NCI-H345 treated with DMSO at 0.1 percent for 48 hours (cell line): ENCODE results near the gene PGBD5.

ENCODE experiments used
- DNase-seq: peaks from one replicate; lab custom pipeline; 2025; ENCODE audit not compliant: unreplicated experiment; lab: John Stamatoyannopoulos, UW

Gene PGBD5

DNA sequence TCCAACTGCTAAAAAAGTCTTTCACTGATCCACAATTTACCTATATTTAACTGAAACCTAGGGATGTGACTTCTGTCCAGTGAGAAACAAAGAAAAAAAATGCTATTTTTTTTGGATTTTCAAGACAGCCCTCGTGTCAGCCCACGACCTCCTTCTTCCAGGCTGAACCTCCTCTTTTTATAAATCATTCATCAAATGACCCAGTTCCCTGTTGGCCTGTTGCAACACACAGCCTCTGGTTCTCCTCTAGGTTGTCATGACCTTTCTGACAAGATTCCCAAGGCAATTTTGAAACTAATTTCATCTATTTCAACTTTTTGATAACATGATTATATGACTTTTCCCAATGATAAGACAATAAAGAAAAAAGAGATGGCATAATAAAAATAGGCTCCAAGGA lies 74.6 kb downstream of the PGBD5 start:
- no peak for DNase-seq

DNA sequence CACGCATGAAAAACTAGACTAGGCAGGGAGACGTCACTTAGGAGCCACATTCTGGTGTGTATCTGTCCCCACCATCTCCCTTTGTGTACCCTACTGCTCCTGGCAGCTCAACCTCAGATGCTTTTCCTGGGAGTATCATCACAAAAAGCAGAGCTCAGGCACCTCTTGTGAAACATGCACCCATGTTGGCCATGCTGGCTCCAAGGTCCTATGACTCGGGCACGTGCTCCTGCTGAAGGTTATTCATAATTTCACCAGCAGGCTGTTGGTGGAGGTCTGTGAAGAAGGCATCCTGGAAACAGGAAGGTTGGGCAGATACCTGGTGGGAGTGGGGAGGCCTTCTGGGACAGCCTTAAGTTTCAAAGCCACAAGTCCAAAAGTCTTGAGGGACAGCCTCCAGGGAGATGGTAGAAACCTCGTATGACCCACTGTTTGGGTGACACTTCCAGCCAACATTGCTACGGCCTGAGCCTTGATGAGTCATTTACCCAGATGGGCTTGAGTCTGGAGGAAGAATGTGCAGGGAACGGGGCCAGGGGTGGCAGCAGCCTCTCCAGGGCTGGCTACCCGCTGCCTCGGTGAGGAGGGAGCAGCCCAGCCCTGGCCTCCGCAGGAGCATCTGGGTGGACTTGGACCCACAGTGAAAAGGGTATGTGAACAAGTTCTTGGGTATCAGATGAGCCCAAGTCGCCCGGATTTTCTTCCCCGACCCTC lies 75.8 kb downstream of the PGBD5 start:
- no peak for DNase-seq

DNA sequence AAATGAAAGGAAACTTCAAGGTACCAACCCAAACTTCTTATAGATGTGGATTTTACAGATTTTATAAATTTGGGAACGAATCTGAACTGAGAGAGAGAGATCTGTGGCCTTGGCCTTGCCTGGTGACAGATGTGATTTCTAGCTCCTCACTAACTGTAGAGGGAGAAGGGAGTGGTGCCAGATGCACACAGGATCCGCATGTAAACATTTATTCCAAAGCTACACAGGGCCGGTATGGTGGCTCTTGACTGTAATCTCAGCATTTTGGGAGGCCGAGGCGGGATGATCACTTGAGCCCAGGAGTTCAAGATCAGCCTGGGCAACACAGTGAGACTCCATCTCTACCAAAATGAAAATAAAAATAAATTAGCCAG lies 77.1 kb downstream of the PGBD5 start:
- no peak for DNase-seq

DNA sequence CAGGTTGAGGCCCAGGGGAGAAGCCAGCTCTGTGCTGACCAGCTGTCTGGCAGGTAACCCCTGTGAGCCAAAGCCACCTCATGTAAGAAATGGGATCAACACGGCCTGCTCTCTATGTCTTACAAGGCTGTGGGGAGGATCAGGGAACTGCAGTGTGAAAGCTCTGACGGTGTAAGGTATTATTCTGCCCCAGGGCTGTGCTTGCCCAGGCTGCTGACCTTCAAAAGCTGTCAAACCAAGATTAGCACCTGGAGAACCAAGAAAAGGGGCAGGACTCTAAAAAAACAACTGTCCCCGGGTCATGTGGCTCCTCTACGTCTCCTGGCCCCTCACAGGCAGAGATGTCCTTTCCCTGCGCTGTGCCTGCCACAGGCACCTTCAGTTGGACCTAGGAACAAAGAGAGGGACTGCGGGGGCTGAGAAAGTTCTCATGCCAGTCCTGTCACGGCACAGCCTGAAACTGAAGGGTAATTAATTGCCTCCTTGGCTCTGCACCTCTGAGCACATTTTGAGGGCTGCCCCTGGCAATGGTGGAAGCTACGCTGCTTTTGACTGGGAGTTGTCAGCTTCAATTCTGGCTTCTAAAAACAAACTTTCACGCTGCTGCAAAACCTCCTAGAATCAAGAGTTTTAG lies 77.6 kb downstream of the PGBD5 start:
- DNase-seq: no peak

DNA sequence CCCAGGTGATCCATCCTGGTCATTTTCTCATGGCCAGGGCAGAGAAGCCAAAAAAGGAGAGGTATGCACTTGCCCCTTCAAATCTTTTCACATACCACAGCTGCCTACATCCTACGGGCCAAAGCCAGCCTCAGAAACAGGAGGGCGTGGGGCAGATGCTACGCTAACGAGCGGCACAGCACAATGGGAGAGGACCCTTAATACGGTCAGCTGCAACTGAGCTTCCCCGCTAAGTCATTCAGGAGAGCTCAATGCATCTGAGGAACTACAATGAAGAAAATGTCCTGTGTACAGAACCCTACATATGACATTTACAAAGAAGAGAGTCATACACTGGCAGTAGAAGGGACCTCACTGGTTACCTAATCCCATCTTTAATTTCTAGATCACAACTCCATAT lies 78.2 kb downstream of the PGBD5 start:
- no peak for DNase-seq

DNA sequence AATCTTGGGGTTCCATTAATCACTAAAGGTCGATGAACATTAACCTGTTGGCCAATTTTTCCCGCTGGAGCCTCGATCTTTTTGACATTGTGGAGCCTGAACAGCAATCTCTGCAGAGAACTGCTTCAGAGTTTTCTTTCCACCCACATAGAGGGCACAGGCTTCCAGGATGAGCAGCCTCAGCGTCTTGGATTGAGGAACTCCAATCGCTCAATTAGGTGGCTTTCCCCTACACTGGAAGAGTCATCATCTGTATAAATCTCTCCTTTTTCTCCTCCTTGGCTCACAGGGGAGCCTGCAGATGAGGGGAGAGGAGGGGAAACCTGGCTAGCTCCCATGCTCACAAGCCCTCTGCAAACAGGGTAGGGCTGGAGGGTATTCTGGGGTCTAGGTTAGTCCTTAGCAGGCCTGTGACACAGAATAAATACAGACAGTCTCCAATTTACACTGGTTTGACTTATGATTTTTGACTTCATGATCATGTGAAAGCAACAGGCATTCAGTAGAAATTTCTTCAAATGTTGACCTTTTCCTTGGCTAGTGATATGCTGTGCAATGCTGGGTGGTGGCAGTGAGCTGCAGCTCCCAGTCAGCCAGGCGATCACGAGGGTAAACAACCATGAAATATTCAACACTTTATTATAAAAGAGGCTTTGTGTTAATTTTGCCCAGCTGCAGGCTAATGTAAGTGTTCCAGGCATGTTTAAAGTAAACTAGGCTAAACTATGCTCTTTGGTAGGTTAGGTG lies 80.8 kb downstream of the PGBD5 start:
- no peak for DNase-seq

DNA sequence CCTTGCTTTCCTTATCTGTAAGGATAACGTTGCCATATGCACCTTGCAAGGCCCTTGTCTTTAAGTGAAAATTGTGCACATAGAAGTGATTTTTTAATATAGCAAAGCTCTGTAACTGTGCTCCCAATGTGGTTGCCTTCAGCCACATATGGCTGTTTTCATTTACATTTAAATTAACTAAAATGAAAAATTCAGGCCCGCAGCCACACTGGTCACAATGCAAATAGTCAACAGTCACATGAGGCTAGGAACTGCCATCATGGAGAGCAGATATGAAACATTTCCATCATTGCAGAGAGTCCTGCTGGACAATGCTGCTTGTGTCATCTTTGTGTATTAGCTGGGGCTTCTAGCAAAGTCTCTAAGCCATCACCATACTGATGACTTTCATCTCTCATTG lies 83.4 kb downstream of the PGBD5 start:
- DNase-seq: no peak

DNA sequence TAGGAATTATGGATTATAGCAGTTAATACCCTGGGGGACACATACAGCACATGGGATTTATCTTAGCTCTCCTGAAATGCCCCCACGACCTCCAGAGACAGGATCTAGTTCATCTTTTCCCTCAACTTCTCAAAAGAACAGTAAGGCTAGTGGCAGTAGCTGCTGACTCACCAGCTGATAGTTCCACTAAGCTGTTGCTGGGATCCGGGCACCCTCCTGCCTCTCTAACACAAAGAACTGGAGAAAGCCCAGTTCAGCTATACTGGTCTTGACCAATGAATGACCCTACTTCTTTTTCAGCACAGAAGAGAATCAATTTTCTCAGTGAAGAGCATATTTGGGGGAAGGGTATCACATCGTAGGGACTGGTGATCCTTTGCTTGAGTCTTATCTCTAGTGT lies 84.1 kb downstream of the PGBD5 start:
- DNase-seq: no peak

DNA sequence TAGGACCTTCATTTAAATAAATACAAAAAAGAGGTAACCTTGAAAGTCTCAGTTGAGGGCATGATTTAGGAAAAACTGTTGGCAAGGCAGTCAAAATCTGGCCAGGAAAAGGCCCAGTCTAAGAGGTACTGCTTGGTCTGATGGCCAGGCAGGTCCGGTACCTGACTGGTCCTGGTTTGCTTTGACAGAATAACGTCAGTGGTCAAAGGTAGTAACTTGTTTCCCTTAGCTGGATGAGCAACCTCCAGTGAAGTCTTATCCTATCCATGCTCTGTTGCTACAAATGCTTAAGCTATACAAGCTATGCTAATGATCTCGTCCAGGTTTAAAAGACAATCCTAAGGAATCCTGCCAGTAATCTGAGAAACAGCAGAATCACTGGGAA lies 85.0 kb downstream of the PGBD5 start:
- DNase-seq: no peak

DNA sequence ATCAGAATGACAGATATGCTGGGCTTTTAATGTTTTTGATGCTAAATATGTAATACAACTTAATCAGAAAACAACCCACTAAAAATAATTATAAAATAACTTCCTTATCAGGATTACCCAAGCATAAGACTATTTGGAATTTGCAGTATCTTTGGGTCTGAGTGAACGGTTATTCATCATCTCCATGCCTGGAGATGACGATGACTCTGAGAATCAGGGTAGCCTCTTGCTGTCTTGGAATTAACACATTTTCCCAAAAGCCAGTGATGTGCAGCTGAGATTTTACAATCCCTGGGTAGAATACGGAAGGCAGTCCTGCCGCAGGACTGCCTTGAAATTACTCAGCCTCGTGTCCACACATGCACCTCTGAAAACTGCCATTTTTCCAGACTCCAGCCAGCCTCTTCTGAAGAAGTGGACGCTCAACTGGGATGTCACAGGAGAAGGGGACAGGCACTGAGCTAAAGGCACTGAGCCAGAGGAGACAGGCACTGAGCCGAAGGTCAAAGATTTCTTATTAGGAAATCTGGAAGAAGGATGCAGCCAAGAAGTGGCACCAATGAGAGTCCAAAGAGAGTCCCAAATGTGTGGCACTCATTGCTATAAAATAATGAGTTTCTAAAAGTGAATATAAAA lies 85.5 kb downstream of the PGBD5 start:
- DNase-seq: no peak

DNA sequence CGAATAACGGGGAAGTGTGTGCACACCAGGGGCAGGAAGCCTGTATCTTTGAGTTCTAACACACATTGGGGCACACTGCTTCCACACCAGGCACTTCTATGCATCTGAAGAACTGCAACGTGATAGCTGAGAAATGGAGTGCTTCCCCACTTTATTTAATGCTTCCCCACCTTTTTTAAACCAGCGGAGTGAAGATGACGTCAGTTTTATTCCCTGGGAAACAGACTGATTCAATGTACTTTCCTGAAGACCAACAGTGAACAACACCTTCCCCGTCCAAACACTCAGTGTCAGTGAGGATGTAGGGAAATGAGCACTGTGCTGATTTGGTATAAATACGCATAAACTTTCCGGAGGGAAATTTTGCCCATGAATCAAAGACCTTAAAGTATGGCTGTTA lies 87.1 kb downstream of the PGBD5 start:
- DNase-seq: no peak

DNA sequence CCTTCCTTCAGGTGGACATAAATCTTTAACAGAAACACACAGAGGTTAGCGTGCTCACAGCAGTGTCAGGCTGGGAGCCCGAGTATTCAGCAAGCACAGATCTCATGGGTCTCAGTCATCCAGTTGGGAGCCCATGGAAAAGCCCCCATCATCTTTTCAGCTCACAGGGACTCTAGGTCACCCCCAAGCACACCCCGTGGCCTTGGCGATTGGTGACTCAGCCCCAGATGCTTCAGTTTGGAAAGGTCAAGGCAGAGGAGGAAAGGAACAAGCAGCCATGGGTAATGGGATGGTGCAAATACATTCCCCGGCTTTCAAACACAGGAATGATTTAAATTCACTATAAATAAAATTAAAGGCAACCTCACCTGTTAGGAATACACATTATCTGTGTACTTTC lies 88.9 kb downstream of the PGBD5 start:
- no peak for DNase-seq

DNA sequence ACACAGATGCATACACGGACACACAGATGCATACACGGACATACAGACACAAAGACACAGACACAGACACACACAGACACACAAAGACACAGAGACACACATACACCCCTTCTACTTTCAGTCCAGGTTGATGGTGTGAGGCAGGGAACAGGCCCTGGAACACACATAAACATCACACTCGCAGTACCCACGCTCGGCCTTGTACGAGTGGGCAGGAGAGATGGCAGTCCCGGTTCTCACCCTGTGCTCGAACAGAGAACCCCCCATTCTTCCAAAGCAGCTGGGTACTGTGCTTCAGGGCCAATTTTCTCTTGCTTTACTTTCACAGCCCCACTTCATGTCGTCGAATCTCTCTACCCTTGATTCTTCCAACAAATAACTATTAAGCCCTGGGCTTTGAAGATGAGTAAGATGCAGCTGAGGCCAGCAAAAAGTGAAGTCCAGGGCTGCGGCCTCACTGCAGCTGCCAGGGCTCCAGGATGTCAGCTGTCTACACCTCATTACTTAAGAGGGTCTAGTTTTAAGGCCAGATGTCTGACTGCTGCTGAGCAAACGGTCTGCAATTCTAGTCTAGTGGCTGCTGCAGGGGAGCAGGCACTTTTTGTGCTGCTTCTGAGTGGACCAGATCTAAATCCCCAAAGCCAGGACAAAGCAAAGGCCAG lies 90.1 kb downstream of the PGBD5 start:
- DNase-seq: no peak

DNA sequence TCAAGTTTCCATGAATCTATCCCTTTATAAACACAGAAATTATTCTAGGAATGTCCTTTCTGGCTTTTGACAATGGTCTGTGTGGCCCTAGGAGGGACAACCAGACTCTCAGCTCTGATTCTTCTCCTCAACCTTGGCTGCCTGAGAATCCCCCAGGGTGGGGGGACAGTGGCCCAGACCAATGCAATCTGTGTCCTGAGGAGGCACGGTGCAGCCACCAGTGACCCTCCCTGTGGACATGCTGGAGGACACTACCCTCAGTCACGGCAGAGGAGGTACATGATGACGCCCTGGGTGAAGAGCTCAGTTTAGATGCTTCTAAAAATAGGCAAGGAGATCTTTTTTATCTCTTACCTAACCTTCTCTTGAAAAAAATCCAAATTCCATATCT lies 91.7 kb downstream of the PGBD5 start:
- DNase-seq: no peak

DNA sequence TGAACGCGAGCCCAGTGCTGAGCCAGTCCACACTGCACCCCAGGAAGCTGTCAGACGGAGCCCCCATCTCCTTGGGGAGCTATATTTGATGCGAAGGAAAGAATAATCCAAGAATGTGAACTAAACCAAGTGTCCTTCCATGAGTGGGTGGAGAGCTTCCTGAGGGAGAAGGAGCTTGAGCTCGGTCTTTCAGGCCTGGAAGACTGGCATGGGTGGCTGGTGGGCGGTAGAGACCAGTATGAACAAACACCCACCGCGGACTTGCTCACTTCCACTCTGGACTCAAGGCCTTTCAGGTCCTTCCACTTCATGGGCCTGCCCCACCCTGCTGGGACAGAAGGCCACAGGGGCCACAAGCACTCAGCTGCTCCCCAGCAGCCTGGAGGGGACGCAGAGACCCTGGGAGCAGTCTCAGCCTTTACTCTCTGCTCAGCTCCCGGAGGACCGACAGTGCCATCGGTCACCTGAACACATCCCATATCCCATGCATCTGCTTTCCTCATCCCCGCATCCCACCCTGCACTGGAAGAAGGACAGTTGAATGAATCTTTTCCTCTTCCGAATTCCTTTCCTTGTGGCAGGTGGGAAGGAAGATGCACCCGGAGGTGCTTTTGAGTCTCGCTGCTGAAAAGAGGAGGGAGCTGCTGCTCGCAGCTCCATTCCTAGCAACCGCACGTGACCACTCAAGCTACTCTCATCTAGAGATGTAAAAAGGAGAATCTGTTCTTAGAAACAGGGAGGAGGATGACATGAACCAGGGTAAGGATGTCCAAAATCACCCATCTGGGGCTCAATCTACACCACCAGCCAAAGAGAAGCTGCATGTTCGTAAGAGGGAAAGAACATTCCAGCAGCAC lies 92.3 kb downstream of the PGBD5 start:
- no peak for DNase-seq

DNA sequence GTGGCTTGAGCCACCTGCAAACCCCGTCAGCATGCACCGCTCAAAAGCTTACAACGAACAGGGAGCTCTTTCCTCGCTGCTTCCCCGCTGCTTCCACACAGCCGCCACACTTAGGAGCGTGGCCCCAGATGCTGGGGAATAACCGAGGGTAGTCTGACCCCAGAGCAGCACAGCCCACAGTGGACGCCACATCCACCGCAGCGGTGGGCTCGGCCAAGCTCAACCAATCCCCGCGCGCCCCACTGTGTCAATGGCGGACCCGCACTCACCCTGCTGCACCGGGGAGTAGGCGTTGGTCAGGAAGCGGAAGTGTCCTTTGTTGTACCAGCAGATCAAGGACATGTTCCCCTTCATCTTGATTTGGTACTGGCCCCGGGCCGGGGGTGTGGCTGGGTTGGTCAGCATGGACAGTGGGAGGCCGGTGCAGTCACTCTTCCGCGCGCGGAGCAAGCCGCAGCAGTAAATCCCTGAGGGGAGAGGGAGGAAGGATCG lies 93.5 kb downstream of the PGBD5 start:
- DNase-seq: no peak

DNA sequence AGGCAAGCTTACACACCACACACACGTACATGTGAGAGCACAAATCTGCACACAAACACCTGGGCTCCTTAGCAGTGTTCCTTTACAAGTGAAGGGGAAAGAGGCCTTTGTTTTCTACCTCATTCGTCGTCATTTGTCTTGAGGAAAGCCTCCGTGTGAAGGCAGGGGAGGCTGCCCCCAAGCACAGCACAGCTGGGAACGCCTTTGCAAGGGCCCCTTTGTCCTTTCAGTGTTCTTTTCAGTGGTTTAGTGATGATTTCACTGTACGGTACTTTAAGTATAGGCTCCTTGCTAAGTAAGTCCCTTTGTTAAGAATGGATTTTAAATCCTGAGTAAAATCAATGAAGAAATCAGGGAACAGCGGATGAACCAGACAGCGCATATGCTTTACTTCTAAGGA lies 94.1 kb downstream of the PGBD5 start:
- no peak for DNase-seq

DNA sequence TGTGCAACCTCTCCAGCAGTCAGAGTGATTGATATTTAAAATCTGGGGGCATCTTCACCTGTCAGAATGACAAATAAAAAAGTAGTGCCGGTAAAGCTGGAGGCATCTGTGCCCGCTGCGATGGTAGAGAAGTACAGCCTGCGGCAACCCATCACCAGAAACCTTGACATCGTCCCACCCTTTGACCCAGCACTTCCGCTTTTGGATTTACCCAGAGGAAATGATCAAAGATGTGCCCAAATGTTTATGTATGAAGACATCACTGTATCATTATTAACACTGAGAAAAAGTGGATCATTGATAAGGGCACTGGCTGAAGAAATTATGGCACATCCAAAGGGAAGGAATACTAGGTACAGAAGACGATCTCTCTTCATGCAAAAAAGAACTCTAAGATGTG lies 96.0 kb downstream of the PGBD5 start:
- no peak for DNase-seq

DNA sequence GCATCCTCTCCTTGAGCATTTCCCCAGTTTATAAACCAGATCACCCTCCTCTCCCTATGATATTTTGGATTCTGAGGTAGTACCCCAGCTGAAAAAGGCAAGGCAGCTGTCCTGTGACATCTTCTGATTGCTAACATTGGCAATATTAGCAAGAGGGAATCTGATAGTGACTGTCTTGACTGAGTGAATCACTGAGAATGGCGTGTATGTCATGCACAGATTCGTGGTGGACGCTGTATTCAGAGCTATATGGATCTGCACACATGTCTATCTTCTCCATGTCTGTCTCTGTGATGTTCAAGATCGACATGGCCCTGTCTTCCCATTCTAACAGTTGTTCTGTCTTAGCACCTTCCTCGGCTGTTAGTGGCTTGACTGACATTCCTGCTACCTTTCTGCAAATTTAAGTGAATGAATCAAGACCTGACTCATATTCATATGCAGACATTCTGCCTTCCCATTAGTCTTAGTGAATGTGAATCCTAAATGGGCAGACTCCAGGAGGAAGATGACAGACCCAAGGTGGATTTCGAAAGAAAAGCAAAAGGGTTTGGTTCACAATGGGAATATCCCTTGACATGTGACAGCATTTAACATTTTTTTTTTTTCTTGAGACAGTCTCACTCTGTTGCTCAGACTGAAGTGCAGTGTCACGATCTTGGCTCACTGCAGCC lies 97.7 kb downstream of the PGBD5 start:
- DNase-seq: no peak

DNA sequence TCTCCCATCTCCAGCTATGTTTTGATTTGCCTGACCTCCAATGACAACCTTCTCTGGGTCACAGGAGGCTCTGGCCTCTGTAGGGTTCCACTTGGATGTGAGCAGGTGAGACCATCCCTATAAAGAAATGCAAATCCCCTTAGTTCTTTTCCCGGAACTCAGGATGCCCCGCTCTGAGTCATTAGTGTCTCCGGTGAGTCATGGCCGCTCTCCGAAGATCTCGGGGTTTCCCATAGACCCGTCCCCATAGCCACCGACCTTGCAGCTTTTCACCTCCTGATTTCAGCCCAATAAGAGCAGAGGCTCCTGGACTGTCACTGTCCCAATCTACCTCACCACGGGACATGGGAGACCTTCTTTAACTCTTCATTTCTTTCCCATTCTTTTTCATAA lies 98.2 kb downstream of the PGBD5 start:
- no peak for DNase-seq
